Measurements from ENCODE around the gene CLPSL1. TPM values are rescaled to one million over a fixed set of nuclear protein-coding genes. Genes with fewer than 3 reads are reported as not detected.

CLPSL1 gene
- total and polyA plus RNA-seq, 2 of the 8 experiments (the other 6 are each of a cell fraction or from before 2014, with no cell fraction given), result not detected

- Histone ChIP-seq H2AK5ac (ENCODE audit: low read depth, low read length) (no peak overlapping the region), H3K4ac (replicated peaks; ENCODE audit: insufficient read length, low read depth, low read length) (no peak overlapping the region), H4K5ac (ENCODE audit: insufficient read length, low read depth, low read length) (no peak overlapping the region), H2BK15ac (ENCODE audit: low read length) (no peak overlapping the region), H3K14ac (ENCODE audit: insufficient read length) (no peak overlapping the region), H3K36me3 (ENCODE audit: control insufficient read depth in 2 of 4, insufficient read depth in 4 of 4, low read length in 3 of 4) (no peaks in the 10 kb centered on the region), H3K9me3 (ENCODE audit: insufficient read depth in 2 of 2, low read depth in 1 of 2, low read length in 1 of 2) (no peaks in the 10 kb centered on the region), H2BK20ac (ENCODE audit: low read length) (no peak overlapping the region), H3K23me2 (ENCODE audit: low read depth, low read length) (no peaks in the 10 kb centered on the region; the same call in 1 of the 2 replicates), H4K91ac (replicated peaks; ENCODE audit: insufficient read length, low read length) (no peak overlapping the region), H3K4me1 (replicated peaks in 1 of 4; ENCODE audit: control insufficient read depth in 3 of 4, insufficient read depth in 4 of 4, low read length in 3 of 4) (peaks cover 5 to 20% (median 12%) of the 10 kb centered on the region in 4 experiments), H3K56ac (replicated peaks; ENCODE audit: insufficient read length, low read depth, low read length) (no peak overlapping the region), H3K79me2 (ENCODE audit: control insufficient read depth in 1 of 2, insufficient read depth in 2 of 2, low read length in 2 of 2) (no peaks in the 10 kb centered on the region), H3K9ac (replicated peaks in 1 of 4; ENCODE audit: extremely low read depth in 1 of 4, low read depth in 3 of 4, low read length in 3 of 4) (no peak overlapping the region), H3K23ac (ENCODE audit: insufficient read length) (no peak overlapping the region), H3K27ac (ENCODE audit: low read depth, low read length) (no peak overlapping the region), H2AFZ (ENCODE audit: low read length) (no peak overlapping the region), H4K20me1 (replicated peaks in 1 of 2; ENCODE audit: control insufficient read depth in 1 of 2, insufficient read depth in 2 of 2, low read length in 2 of 2) (no peaks in the 10 kb centered on the region), H3K4me2 (ENCODE audit: insufficient read depth in 1 of 2, low read depth in 2 of 2, low read length in 2 of 2) (peak overlapping the region; percentile 3 to 9; a peak in 2 of 4 replicates), H2BK120ac (replicated peaks; ENCODE audit: low read depth, low read length) (no peak overlapping the region), H4K8ac (ENCODE audit: extremely low read depth, insufficient read depth, low read length) (no peak overlapping the region), H2BK5ac (ENCODE audit: low read depth, low read length) (peak overlapping the region; percentile 40; the same call in 1 of the 2 replicates), H3K79me1 (ENCODE audit: low read depth, low read length) (no peaks in the 10 kb centered on the region), H3K27me3 (replicated peaks in 1 of 4; ENCODE audit: control insufficient read depth in 3 of 4, extremely low read depth in 1 of 4, insufficient read depth in 3 of 4, low read length in 3 of 4) (no peaks in the 10 kb centered on the region), H3K18ac (ENCODE audit: extremely low read depth, low read length) (no peak overlapping the region), H2BK12ac (ENCODE audit: low read depth, low read length) (peak overlapping the region; percentile 39; the same call in 1 of the 2 replicates), H3K4me3 (ENCODE audit: extremely low read depth in 1 of 4, insufficient read depth in 2 of 4, low read depth in 3 of 4, low read length in 4 of 4) (no peak overlapping the region)
- DNase-seq (ENCODE audit: low read depth in 1 of 2, low spot score in 2 of 2) (no peak), FAIRE-seq (no peak)
- CTCF ChIA-PET (ENCODE audit: partially characterized antibody), result interaction anchor here (0.6 to 10.6 kb wide), 14 partner anchors 9 to 427 kb away, joined by 3 to 137 read pairs (median 3); partner anchors contain the start of gene ARMC12
- no peak for TF ChIP-seq TBP (IDR thresholded peaks at IDR 0.05; ENCODE audit: low read depth, low read length)
- no peak for TF ChIP-seq TEAD4 (IDR thresholded peaks at IDR 0.05; ENCODE audit: low read depth, low read length)
- no peak for TF ChIP-seq BCL11A (IDR thresholded peaks at IDR 0.05; ENCODE audit: low read depth in 2 of 2, low read length in 2 of 2)
- POLR2A ChIA-PET (ENCODE audit: partially characterized antibody), result interaction anchor here (0.8 to 2.9 kb wide), 5 partner anchors 8 to 35 kb away, joined by 3 to 39 read pairs (median 8); no protein-coding TSS in a partner anchor
- WGBS, 2 experiments (ENCODE audit: extremely low coverage in 1 of 2, insufficient coverage in 1 of 2, insufficient read length in 1 of 2, insufficient replicate concordance in 2 of 2, low coverage in 1 of 2, low lambda C conversion rate in 2 of 2, missing lambda C conversion rate in 1 of 2), result 40% methylated on average over 3 of the region's 3 CpGs; no CpG with 5 or more reads in 1 of the 2 experiments
These were observed 25.4 kb upstream of the CLPSL1 start for GRCh38 chr6:35755278-35755924.
